HG03432 (cell line): ENCODE results near the gene KCNQ1.

ENCODE experiments used
- ATAC-seq: cut with Tn5 transposase; IDR thresholded peaks from one replicate; pipeline ENCODE4 v1.9.1; 2021; ENCODE audit warnings: mild to moderate bottlenecking, moderate library complexity; ENCODE audit not compliant: unreplicated experiment

Gene KCNQ1

DNA sequence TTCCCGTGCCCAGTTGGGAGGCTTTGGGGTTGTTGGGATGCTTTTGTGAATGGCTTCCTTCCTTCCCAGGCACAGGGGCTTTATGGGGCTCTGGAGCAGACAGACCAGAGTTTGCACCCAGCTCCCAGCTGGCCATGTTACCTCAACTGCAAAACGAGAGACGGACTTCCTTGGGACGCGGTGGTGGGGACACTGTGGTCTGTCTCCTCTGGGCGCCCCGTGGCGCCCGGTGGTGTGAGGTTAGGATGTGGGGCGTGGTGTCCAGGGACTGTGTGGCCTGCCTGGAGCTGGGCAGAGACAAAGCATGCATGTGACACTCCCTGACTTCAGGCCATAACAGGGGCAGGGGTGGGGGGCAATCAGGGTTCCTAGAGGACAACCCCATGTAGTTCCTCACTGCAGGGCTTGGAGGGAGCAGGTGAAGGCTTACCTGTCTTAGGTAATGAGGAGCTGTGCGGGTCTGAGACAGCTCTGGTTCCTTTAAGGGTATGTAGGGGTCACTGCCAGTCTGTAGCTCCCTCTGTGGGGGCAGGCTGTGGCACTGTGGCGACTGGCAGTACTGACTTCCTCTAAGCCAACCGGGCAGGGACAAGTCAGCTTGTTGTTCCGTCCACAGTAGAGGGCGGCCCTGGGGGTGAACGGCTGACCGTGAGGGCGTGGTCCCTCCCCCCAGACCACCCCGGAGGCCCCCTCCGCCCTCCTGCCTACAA lies 14.4 kb downstream of the KCNQ1 start:
- ATAC-seq: no peak

GRCh38 chr11:2459796-2460531 lies 15.2 kb downstream of the KCNQ1 start:
- ATAC-seq: no peak

DNA sequence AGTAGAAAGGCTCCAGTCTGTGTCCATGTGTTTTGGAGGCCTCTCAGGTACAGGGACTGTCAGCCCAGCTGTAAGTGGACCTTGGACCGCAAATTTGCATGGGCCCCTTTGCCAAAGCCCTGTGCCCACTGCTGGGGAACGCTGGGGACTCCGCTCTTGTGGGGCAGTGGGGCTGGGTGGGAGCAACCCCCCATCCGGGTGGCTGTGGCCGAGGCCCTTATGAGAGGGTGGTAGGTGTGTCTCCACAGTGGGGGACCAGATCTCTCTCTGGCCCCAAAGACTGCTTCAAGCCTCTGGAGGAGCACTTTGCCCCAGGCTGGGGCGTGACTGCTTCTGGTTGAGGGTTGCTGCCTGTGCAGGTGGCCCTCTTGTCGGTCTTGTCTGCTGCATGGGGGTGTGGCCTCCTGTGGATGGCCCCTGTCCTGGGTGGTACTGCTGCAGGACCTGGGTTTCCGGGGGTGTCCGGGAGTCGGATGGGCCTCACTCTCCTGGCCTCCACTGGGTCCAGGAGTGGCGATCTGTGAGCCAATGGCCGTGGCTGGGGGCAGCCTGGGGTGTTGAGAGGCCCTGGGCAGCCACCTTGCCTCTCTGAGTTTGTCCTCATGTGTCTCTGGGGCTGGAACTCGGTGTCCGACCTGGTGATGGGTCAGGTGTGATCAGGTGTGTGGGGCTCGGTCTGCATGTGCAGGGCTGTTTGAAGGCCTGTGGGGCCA lies 15.9 kb downstream of the KCNQ1 start:
- no peak for ATAC-seq

- ATAC-seq: no peak
Observed at GRCh38 chr11:2461253-2461955, 16.6 kb downstream of the KCNQ1 start.

- no peak for ATAC-seq
Observed at GRCh38 chr11:2461956-2462542, 17.2 kb downstream of the KCNQ1 start.

- ATAC-seq: no peak
Observed at GRCh38 chr11:2462543-2462985, 17.8 kb downstream of the KCNQ1 start.

GRCh38 chr11:2462986-2463765 lies 18.4 kb downstream of the KCNQ1 start:
- no peak for ATAC-seq

- ATAC-seq: no peak
Observed at GRCh38 chr11:2463766-2464277, 19.0 kb downstream of the KCNQ1 start.

- ATAC-seq: no peak
Observed at GRCh38 chr11:2464451-2465165, 19.8 kb downstream of the KCNQ1 start.

GRCh38 chr11:2465202-2466068 lies 20.6 kb downstream of the KCNQ1 start:
- ATAC-seq: no peak

GRCh38 chr11:2466069-2466801 lies 21.4 kb downstream of the KCNQ1 start:
- ATAC-seq: no peak

- no peak for ATAC-seq
Observed at GRCh38 chr11:2466869-2467694, 22.3 kb downstream of the KCNQ1 start.

GRCh38 chr11:2467695-2468055 lies 22.9 kb downstream of the KCNQ1 start:
- no peak for ATAC-seq

DNA sequence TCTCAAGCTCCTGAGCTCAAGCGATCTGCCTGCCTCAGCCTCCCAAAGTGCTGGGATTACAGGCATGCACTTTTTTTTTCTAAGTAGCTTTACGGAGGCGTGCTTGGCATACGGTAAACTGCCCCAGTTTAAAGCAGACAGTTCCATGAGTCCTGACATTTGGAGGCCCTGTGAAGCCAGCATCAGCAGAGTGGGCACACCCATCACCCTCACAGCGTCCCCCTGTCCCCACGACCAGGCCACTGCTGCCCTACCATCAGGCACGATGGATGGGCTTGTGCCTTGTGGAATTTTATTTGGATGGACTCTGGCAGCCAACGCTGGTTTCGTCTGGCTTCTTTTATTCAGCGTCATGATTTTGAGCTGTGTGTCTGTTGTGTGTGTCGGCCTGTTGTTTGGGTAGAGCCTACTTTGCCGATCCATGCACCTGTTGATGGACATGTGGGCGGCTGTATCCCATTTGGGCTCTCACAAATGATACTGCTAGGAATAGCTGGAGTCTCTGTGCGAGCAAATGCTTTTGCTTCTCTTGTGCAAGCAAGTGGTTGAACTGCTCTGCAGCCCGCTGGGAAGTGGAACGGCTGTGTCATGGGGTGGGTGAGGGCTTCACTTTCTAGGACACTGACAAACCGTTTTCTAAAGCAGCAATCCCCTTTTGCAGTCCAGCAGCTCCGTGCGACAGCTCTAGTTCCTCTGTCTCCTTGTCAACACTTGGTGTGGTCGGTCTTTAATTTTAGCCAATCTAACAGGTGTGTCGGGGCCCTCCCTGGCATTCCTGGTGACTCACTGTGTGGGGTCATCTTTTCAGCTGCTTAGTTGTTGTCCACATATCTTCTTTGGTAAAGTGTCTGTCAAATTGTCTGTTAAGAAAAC lies 23.8 kb downstream of the KCNQ1 start:
- no peak for ATAC-seq

DNA sequence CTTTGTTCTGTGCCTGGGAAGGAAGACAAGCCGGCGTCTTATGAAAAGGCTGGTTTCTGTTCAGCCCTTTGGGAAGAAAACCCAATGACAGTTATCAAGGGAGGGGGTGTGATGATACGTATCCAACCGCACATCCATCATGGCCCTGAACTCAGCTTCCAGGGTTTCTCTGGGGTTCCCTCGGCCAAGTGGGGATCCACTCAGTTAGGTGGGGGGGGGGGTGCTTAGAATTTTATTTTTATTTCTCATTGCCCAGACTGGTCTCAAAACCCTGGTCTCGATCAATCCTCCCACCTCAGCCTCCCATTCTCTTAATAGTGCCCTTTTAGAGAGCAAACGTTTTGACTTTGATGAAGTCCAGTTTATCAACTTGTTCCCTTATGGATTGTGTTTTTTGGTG lies 25.7 kb downstream of the KCNQ1 start:
- ATAC-seq: no peak
